PC-9 (cell line): Measurements from ENCODE around the gene NOXA1.

Source experiments
- EZH2 ChIP-seq: fragments of 200-600 bp; sonication (generic); IDR thresholded peaks from 2 replicates; pipeline ENCODE4 v1.8.0; 2017; ENCODE audit warnings: antibody characterized with exemption, low read depth
- TF ChIP-seq, protein P1 (sequence below): fragments of 200-600 bp; sonication (generic); conservative IDR thresholded peaks from 2 replicates; pipeline ENCODE4 v1.6.1; 2017; ENCODE audit warnings: mixed run types, antibody characterized with exemption, mild to moderate bottlenecking, moderate library complexity

DNA sequence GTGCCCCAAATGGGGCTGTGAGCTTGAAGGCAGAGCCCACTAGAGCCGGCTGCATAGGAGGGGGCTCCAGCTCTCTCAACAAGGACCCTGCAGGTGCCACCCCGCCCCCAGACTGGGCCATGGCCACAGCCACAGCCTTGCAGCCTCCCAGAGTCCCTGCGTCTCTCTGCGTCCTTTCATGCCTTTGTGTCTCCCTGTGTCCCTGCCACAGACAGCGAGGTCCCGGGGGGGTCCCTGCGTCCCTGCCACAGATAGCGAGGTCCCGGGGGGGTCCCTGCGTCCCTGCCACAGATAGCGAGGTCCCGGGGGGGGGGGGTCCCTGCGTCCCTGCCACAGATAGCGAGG lies 6.3 kb downstream of the NOXA1 start:
- TF ChIP-seq, protein P1, sequence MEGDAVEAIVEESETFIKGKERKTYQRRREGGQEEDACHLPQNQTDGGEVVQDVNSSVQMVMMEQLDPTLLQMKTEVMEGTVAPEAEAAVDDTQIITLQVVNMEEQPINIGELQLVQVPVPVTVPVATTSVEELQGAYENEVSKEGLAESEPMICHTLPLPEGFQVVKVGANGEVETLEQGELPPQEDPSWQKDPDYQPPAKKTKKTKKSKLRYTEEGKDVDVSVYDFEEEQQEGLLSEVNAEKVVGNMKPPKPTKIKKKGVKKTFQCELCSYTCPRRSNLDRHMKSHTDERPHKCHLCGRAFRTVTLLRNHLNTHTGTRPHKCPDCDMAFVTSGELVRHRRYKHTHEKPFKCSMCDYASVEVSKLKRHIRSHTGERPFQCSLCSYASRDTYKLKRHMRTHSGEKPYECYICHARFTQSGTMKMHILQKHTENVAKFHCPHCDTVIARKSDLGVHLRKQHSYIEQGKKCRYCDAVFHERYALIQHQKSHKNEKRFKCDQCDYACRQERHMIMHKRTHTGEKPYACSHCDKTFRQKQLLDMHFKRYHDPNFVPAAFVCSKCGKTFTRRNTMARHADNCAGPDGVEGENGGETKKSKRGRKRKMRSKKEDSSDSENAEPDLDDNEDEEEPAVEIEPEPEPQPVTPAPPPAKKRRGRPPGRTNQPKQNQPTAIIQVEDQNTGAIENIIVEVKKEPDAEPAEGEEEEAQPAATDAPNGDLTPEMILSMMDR: no peak
- no peak for TF ChIP-seq EZH2
